Gastroesophageal sphincter (tissue), 4 donors: ENCODE data around the gene SNTG2. TPM values are rescaled to one million over a fixed set of nuclear protein-coding genes. Genes with fewer than 3 reads are reported as not detected.

Experiments
- ATAC-seq: fragments of 150-250 bp; one replicate; pipeline ENCODE4 v1.9.1; 2016; ENCODE audit warnings: mild to moderate bottlenecking, moderate library complexity
- H3K27ac ChIP-seq, 4 donors: fragments of 200-600 bp; sonication (generic) in 3 of 4; 1 replicate in 3 of 4; 2 replicates in 1 of 4; pipeline ENCODE4 v1.5.1; 2016 to 2019
- H3K27me3 ChIP-seq: fragments of 200-600 bp; sonication (generic); one replicate; pipeline ENCODE4 v1.5.1; 2019
- H3K36me3 ChIP-seq, 2 donors: fragments of 200-600 bp; sonication (generic); one replicate each; pipeline ENCODE4 v1.5.1; 2019; ENCODE audit warnings: control low read depth in 1 of 2
- H3K4me1 ChIP-seq, 3 donors: fragments of 200-600 bp; sonication (generic); 1 replicate in 2 of 3; 2 replicates in 1 of 3; pipeline ENCODE4 v1.5.1; 2016 to 2019; ENCODE audit warnings: control low read depth in 2 of 3
- H3K4me3 ChIP-seq, 2 donors: fragments of 200-600 bp; sonication (generic); one replicate each; pipeline ENCODE4 v1.5.1; 2019; ENCODE audit warnings: mild to moderate bottlenecking in 1 of 2, moderate library complexity in 1 of 2
- H3K9me3 ChIP-seq, 3 donors: fragments of 200-600 bp; sonication (generic); one replicate each; pipeline ENCODE4 v1.5.1; 2017 to 2019; ENCODE audit warnings: control low read depth in 2 of 3
- EP300 ChIP-seq: sonication (generic); formaldehyde crosslinking; IDR thresholded peaks from one replicate; pipeline ENCODE4 v1.6.1; 2017; ENCODE audit warnings: antibody characterized with exemption, mild to moderate bottlenecking
- POLR2A ChIP-seq, 2 donors: fragments of 450-650 bp; IDR thresholded peaks; one replicate each; pipeline ENCODE4 v1.6.1; 2017; ENCODE audit warnings: antibody characterized with exemption in 2 of 2, mild to moderate bottlenecking in 2 of 2, moderate library complexity in 1 of 2
- POLR2AphosphoS5 ChIP-seq: sonication (generic); formaldehyde crosslinking; IDR thresholded peaks from one replicate; pipeline ENCODE4 v1.6.1; 2017; ENCODE audit warnings: antibody characterized with exemption
- WGBS, 2 donors: methylation state at CpG; one replicate each; pipeline ENCODE4 v1.1.5; 2018; ENCODE audit warnings: low coverage in 1 of 2; 5-methylcytosine and 5-hydroxymethylcytosine counted together
- total RNA-seq, 4 donors: library from RNA; depleted of rRNA; stranded (reverse); fragments of >200 nt; gene quantifications; one replicate each; pipeline ENCODE4 v1.1.0, GENCODE V29; 2016
- TF ChIP-seq, protein P1 (sequence below), 4 experiments: fragments of 200-600 bp in 2 of 4; fragments of 450-650 bp in 2 of 4; sonication (generic) in 1 of 4; IDR thresholded peaks; one replicate each; pipeline ENCODE4 v1.5.1; 2017 to 2019; ENCODE audit warnings: antibody characterized with exemption in 4 of 4, mild to moderate bottlenecking in 2 of 4, moderate library complexity in 2 of 4

SNTG2 gene
- total RNA-seq, 4 donors from 2014 or later, result 1.5 to 7.9 (median 4.3) TPM

DNA sequence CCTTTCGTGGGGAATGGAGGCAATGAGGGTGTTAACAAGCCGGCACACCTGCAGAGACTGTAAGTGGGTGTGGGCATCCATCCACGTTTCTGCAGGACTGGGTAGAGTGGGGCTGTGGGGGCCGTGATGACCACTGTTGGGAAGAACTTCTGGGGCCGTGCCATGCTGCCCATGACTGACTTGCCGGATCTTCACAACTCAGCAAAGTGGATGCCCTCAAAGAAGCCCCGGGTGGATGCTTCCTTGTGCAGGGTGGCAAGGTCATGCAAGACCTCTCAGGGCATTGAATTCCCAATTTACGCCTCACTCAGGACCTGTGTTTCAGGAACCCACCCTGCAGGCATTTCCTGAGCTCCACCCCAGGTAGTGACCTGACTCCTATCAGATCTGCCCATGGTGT, 319.2 kb downstream of the SNTG2 start:
- Histone ChIP-seq H3K9me3 (peaks cover 0 to 10% (median 0%) of the 10 kb centered on the region in 3 donors), H3K36me3 (no peaks in the 10 kb centered on the region), H3K27me3 (peaks cover 42% of the 10 kb centered on the region), H3K4me1 (no peaks in the 10 kb centered on the region), H3K4me3 (no peak overlapping the region), H3K27ac (no peak overlapping the region)
- TF ChIP-seq, protein P1, sequence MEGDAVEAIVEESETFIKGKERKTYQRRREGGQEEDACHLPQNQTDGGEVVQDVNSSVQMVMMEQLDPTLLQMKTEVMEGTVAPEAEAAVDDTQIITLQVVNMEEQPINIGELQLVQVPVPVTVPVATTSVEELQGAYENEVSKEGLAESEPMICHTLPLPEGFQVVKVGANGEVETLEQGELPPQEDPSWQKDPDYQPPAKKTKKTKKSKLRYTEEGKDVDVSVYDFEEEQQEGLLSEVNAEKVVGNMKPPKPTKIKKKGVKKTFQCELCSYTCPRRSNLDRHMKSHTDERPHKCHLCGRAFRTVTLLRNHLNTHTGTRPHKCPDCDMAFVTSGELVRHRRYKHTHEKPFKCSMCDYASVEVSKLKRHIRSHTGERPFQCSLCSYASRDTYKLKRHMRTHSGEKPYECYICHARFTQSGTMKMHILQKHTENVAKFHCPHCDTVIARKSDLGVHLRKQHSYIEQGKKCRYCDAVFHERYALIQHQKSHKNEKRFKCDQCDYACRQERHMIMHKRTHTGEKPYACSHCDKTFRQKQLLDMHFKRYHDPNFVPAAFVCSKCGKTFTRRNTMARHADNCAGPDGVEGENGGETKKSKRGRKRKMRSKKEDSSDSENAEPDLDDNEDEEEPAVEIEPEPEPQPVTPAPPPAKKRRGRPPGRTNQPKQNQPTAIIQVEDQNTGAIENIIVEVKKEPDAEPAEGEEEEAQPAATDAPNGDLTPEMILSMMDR (IDR thresholded peaks at IDR 0.05), result no peak
- TF ChIP-seq POLR2AphosphoS5 (no peak), EP300 (no peak), POLR2A (IDR thresholded peaks at IDR 0.05) (no peak)
- ATAC-seq, result no peak
- WGBS, 2 donors, result 68 to 80% methylated on average over 1 to 7 of the region's 8 CpGs

DNA sequence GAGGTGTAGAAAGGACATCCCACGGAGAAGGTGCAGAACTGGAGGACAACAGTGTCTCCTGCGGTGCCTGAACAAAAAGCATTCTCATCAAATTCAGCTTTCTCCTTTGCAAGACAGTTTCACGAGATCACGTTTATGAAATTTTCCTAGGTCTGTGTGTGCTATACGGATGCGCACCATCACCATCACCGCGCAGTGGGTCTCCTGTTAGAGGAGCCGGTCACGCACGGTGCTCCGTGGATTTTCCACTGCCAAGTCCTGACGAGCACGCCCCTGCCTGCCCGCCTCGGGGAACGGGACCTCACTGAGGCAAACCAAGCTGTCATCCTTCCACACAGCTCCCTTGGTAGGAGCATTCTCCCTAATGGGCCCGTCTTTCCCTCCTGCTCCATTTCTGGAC, 322.2 kb downstream of the SNTG2 start:
- TF ChIP-seq POLR2AphosphoS5, result no peak
- TF ChIP-seq EP300, result no peak
- TF ChIP-seq, protein P1 (IDR thresholded peaks at IDR 0.05), result no peak
- TF ChIP-seq POLR2A (IDR thresholded peaks at IDR 0.05), result no peak

DNA sequence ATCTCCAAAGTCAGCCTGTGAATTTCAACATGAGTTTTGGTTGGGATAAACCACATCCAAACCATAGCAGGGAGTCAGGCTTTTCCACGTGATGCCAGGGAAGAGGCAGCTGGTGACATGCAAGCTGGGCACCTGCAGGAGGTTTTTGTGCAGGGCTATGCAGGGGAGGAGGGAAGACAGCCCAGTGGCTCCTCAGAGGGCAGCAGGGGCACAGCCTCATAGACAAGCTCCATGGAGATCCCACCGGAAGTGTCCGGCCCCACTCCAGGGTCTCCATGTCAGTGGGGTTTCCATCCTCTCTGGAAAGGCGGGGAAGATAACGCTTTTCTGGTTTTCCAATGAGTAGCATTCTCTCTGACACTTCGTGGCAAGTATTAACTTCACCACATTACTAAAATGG, 327.0 kb downstream of the SNTG2 start:
- TF ChIP-seq EP300 (no peak), POLR2A (IDR thresholded peaks at IDR 0.05) (no peak)
- TF ChIP-seq, protein P1 (IDR thresholded peaks at IDR 0.05), result no peak
- Histone ChIP-seq H3K4me1 (peaks cover 0 to 11% (median 0%) of the 10 kb centered on the region in 3 donors), H3K4me3 (no peak overlapping the region), H3K27ac (no peak overlapping the region), H3K27me3 (peaks cover 32% of the 10 kb centered on the region), H3K36me3 (no peaks in the 10 kb centered on the region), H3K9me3 (peaks cover 0 to 29% (median 0%) of the 10 kb centered on the region in 3 donors)
- 83 to 86% methylated on average over 6 of the region's 6 CpGs for WGBS, 2 donors
- ATAC-seq, result no peak

More for the DNA sequence above, 322.2 kb downstream of the SNTG2 start:
- no peaks in the 10 kb centered on the region for H3K36me3 ChIP-seq
- peaks cover 33% of the 10 kb centered on the region for H3K27me3 ChIP-seq
- ATAC-seq, result no peak
- H3K4me1 ChIP-seq, result no peaks in the 10 kb centered on the region
- peaks cover 0 to 29% (median 0%) of the 10 kb centered on the region in 3 donors for H3K9me3 ChIP-seq
- no peak overlapping the region for H3K27ac ChIP-seq
- no peak overlapping the region for H3K4me3 ChIP-seq
- 86 to 97% methylated on average over 11 of the region's 18 CpGs for WGBS, 2 donors

DNA sequence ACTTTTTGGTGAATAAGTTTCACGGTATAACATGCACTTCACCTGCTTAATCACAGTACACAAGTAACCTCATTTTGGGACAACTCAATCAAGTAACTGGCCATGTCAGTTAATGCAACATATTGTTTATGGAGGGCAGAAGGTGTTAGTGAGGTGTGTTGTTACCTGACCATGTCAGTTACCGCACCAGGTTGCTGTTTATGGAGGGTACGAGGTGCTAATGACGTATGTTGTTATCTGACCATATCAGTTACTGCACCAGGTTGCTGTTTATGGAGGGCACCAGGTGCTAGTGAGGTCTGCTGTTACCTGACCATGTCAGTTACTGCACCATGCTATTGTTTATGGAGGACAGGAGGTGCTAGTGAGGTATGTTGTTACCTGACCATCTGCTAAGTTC, 327.5 kb downstream of the SNTG2 start:
- Histone ChIP-seq H3K4me1 (peaks cover 0 to 14% (median 0%) of the 10 kb centered on the region in 3 donors), H3K27ac (no peak overlapping the region), H3K36me3 (no peaks in the 10 kb centered on the region), H3K27me3 (peaks cover 36% of the 10 kb centered on the region), H3K9me3 (peaks cover 0 to 29% (median 0%) of the 10 kb centered on the region in 3 donors), H3K4me3 (no peak overlapping the region)
- TF ChIP-seq POLR2A (IDR thresholded peaks at IDR 0.05), result no peak
- TF ChIP-seq, protein P1 (IDR thresholded peaks at IDR 0.05), result no peak
- no peak for TF ChIP-seq EP300
- no peak for TF ChIP-seq POLR2AphosphoS5
- no peak for ATAC-seq
- WGBS, 2 donors, result 70 to 84% methylated on average over 4 of the region's 4 CpGs

DNA sequence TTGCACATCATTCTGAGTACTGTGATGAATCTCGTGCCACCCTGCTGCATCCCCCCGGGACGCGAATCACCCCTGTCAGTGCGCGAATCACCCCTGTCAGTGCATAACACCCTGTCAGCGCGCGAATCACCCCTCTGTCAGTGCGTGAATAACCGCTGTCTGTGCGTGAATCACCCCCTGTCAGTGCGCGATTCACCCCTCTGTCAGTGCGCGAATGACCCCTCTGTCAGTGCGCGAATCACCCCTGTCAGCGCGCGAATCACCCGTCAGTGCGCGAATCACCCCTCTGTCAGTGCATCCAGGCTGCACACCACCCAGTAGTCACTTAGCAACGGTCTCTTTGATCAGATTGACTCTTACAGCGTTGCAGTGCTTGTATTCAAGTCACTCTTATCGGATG, 328.2 kb downstream of the SNTG2 start:
- Histone ChIP-seq H3K9me3 (peaks cover 0 to 29% (median 0%) of the 10 kb centered on the region in 3 donors), H3K4me3 (no peak overlapping the region), H3K27ac (no peak overlapping the region), H3K36me3 (no peaks in the 10 kb centered on the region), H3K4me1 (peaks cover 0 to 14% (median 0%) of the 10 kb centered on the region in 3 donors), H3K27me3 (peaks cover 43% of the 10 kb centered on the region)
- ATAC-seq, result no peak
- no peak for TF ChIP-seq POLR2AphosphoS5
- no peak for TF ChIP-seq EP300
- TF ChIP-seq, protein P1 (IDR thresholded peaks at IDR 0.05), result no peak
- no peak for TF ChIP-seq POLR2A (IDR thresholded peaks at IDR 0.05)
- WGBS, 2 donors, result 91 to 92% methylated on average over 15 to 18 of the region's 27 CpGs
